ENCODE data around the gene CDC42EP5. TPM values are rescaled to one million over a fixed set of nuclear protein-coding genes. Genes with fewer than 3 reads are reported as not detected.
"Not testable (repeated sequence)": the region's sequence is repeated elsewhere in the genome, so short reads cannot be mapped to it uniquely, and the experiment has no call there.

Gene CDC42EP5
- total and polyA plus RNA-seq, 4 donors: 15.8 to 25.7 (median 21.3) TPM

DNA sequence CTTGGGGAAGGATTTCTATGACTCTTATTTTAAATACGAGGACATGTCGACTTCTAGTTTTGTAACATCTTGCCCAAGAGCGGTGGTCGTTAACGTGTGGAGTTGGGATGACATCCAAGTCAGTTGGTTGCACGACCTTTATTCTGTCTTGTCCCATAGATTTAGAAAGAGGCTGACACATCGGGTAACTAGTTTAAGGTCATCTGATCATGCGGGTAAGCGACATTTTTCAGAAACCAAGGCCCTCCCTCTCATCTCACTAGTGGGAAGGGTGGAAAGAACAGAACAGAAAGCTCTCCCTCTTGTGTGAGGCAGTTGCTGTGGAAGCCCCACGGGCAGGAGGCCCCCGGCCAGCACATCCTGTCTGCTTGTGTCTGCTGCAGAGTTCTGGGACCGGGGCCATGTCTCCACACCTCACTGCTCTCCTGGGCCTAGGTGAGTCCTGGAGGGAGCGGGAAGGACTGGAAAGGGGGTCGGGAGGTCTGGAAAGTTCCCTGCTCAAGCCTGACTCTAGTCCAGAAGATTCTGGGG is 29.5 kb upstream of the CDC42EP5 start, which contains the start of gene LAIR2:
LAIR2 (plus strand) TSS at position 314 of the 531 bp plus-strand sequence; CDS start at position 402, 88 bp downstream.
- H3K27ac ChIP-seq (ENCODE audit: low read depth in 1 of 2, low read length in 1 of 2): no peak within 1 kb of the TSS
- DNase-seq (no peak), ATAC-seq (ENCODE audit: insufficient read depth, low FRiP score) (no peak)
- no peak within 1 kb of the TSS for H3K9ac ChIP-seq (ENCODE audit: insufficient read depth in 1 of 2, low read length in 2 of 2)
- H3K4me1 ChIP-seq (ENCODE audit: control insufficient read depth in 5 of 5, insufficient read depth in 5 of 5, low read length in 5 of 5): no peaks in the 10 kb centered on the region
- peaks cover 0 to 5% (median 0%) of the 10 kb centered on the region in 4 donors for H3K9me3 ChIP-seq (ENCODE audit: control insufficient read depth in 4 of 4, insufficient read depth in 3 of 4, low read length in 3 of 4)
- 37 to 59% methylated on average over 14 of the region's 14 CpGs for WGBS, 2 donors
- no peaks in the 10 kb centered on the region for H3K36me3 ChIP-seq (ENCODE audit: control insufficient read depth in 4 of 4, insufficient read depth in 4 of 4, low read length in 4 of 4)
- H3K27me3 ChIP-seq (ENCODE audit: control insufficient read depth in 3 of 3, insufficient read depth in 3 of 3, low read length in 2 of 3): peaks cover 0 to 3% (median 0%) of the 10 kb centered on the region in 3 donors
- H3K4me3 ChIP-seq: no peak within 1 kb of the TSS
- TF ChIP-seq, protein P1, sequence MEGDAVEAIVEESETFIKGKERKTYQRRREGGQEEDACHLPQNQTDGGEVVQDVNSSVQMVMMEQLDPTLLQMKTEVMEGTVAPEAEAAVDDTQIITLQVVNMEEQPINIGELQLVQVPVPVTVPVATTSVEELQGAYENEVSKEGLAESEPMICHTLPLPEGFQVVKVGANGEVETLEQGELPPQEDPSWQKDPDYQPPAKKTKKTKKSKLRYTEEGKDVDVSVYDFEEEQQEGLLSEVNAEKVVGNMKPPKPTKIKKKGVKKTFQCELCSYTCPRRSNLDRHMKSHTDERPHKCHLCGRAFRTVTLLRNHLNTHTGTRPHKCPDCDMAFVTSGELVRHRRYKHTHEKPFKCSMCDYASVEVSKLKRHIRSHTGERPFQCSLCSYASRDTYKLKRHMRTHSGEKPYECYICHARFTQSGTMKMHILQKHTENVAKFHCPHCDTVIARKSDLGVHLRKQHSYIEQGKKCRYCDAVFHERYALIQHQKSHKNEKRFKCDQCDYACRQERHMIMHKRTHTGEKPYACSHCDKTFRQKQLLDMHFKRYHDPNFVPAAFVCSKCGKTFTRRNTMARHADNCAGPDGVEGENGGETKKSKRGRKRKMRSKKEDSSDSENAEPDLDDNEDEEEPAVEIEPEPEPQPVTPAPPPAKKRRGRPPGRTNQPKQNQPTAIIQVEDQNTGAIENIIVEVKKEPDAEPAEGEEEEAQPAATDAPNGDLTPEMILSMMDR (IDR thresholded peaks at IDR 0.05; ENCODE audit: control extremely low read depth, extremely low read depth): no peak

DNA sequence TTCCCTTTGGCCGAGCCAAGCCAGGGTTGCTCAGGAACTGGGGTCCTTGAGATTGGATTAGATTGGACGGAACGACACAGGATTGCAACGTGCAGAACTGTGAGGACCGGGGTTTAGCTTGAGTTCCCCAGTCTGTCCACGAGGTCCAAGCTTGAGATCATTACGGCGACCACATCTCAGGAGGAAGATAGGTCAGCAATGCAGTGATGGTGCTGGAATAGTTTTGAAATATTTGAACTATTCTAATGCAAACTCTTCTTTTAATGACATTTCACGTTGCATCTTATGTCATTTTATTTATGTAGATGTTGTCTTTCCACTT is 25.3 kb upstream of the CDC42EP5 start:
- H3K27me3 ChIP-seq (ENCODE audit: control insufficient read depth in 3 of 3, insufficient read depth in 3 of 3, low read length in 2 of 3); H3K27ac ChIP-seq (ENCODE audit: low read depth in 1 of 2, low read length in 1 of 2); DNase-seq; H3K4me3 ChIP-seq; H3K9me3 ChIP-seq (ENCODE audit: control insufficient read depth in 4 of 4, insufficient read depth in 3 of 4, low read length in 3 of 4); ATAC-seq (ENCODE audit: insufficient read depth, low FRiP score); H3K9ac ChIP-seq (ENCODE audit: insufficient read depth in 1 of 2, low read length in 2 of 2); H3K4me1 ChIP-seq (ENCODE audit: control insufficient read depth in 5 of 5, insufficient read depth in 5 of 5, low read length in 5 of 5); H3K36me3 ChIP-seq (ENCODE audit: control insufficient read depth in 4 of 4, insufficient read depth in 4 of 4, low read length in 4 of 4): not testable (repeated sequence)
- 72 to 74% methylated on average over 8 to 9 of the region's 9 CpGs for WGBS, 2 donors

DNA sequence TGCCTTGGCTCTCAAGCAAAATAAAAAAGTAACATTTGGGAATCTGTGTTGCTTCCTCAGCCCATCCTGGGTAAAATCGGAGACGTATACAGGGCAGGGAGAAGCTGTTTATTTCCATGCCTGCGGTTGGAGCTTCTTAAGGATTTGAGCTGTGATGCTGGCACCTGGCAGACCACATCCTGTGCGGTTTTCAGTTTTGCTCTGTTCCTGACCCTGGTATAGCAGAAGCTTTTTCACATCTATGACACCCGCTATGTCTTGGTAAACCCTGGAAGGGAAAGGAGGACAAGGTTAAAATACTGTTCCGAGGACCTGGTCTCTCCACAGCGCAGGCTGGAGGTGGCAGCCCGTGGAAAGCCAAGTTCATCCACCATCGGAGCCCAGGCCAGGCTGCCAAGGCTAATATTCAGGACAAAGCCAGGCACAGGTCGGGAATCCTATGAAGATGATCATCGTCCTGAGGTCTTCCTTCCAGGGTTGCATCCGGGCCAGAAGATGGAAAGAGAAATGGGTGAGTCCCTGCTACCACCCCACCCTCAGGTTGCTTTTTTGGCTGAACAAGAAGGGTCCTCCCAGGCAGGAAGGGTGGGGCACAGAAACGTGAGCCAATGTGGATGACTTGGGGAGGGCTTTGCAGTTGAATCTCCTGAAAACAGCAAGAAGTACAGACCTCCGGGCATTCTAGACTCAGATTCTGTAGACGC is 24.8 kb upstream of the CDC42EP5 start:
- H3K27ac ChIP-seq (ENCODE audit: low read depth in 1 of 2, low read length in 1 of 2); H3K4me1 ChIP-seq (ENCODE audit: control insufficient read depth in 5 of 5, insufficient read depth in 5 of 5, low read length in 5 of 5); H3K9ac ChIP-seq (ENCODE audit: insufficient read depth in 1 of 2, low read length in 2 of 2); H3K27me3 ChIP-seq (ENCODE audit: control insufficient read depth in 3 of 3, insufficient read depth in 3 of 3, low read length in 2 of 3); DNase-seq; ATAC-seq (ENCODE audit: insufficient read depth, low FRiP score); H3K4me3 ChIP-seq; H3K36me3 ChIP-seq (ENCODE audit: control insufficient read depth in 4 of 4, insufficient read depth in 4 of 4, low read length in 4 of 4); H3K9me3 ChIP-seq (ENCODE audit: control insufficient read depth in 4 of 4, insufficient read depth in 3 of 4, low read length in 3 of 4): not testable (repeated sequence)
- WGBS, 2 donors: 58 to 64% methylated on average over 7 to 9 of the region's 15 CpGs

DNA sequence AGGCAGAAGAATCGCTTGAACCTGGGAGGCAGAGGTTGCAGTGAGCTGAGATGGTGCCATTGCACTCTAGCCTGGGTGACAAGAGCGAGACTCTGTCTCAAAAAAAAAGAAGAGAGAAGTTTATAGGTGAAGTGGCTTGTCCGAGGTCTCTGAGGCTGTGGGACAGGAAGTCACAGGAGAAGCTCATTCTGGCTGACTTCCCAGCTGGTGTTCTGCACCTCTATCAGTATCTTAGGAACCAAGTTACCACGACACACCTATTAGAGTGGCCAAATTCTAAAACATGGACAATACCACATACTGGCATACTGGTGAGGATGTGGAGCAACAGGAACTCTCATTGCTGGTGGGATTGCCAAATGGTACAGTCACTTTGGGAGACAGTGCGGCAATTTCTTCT is 22.2 kb upstream of the CDC42EP5 start:
- not testable (repeated sequence) for H3K4me3 ChIP-seq; H3K4me1 ChIP-seq (ENCODE audit: control insufficient read depth in 5 of 5, insufficient read depth in 5 of 5, low read length in 5 of 5); H3K27ac ChIP-seq (ENCODE audit: low read depth in 1 of 2, low read length in 1 of 2); H3K9ac ChIP-seq (ENCODE audit: insufficient read depth in 1 of 2, low read length in 2 of 2); ATAC-seq (ENCODE audit: insufficient read depth, low FRiP score); H3K27me3 ChIP-seq (ENCODE audit: control insufficient read depth in 3 of 3, insufficient read depth in 3 of 3, low read length in 2 of 3); H3K36me3 ChIP-seq (ENCODE audit: control insufficient read depth in 4 of 4, insufficient read depth in 4 of 4, low read length in 4 of 4); H3K9me3 ChIP-seq (ENCODE audit: control insufficient read depth in 4 of 4, insufficient read depth in 3 of 4, low read length in 3 of 4); DNase-seq
- WGBS, 2 donors: 47 to 62% methylated on average over 5 of the region's 5 CpGs

DNA sequence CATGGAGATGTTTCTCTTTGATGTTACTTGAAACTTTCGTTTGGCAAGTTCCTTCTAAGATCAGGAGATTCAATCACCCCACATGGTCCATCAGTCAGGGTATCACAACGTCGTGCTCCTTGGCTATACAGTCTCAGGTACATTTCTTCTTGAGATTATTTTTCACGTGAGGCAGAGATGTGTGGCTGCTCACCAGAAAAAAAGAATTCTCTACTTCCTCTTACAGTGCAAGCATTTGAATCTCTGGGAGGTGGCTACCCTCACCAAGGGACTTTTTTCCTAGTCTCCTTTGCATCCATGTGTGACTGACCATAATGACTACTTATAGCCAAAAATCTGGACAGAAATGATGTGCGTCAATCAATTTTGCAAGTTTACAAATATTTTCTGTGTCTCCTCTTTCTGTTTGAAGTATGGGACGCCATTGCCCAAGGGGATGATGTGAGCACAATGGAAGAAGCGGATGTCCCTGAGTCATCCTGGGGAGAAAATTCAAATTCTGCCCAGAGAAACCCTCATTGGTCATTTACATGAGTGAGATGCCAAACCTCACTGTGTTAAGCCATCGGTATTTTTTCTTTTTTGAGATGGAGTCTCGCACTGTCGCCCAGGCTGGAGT is 21.0 kb upstream of the CDC42EP5 start:
- DNase-seq (no peak), ATAC-seq (ENCODE audit: insufficient read depth, low FRiP score) (no peak)
- Histone ChIP-seq H3K27ac (ENCODE audit: low read depth in 1 of 2, low read length in 1 of 2) (no peak overlapping the region), H3K4me3 (no peak overlapping the region), H3K9me3 (ENCODE audit: control insufficient read depth in 4 of 4, insufficient read depth in 3 of 4, low read length in 3 of 4) (peaks cover 0 to 2% (median 0%) of the 10 kb centered on the region in 4 donors), H3K27me3 (ENCODE audit: control insufficient read depth in 3 of 3, insufficient read depth in 3 of 3, low read length in 2 of 3) (no peaks in the 10 kb centered on the region), H3K36me3 (ENCODE audit: control insufficient read depth in 4 of 4, insufficient read depth in 4 of 4, low read length in 4 of 4) (no peaks in the 10 kb centered on the region), H3K4me1 (ENCODE audit: control insufficient read depth in 5 of 5, insufficient read depth in 5 of 5, low read length in 5 of 5) (no peaks in the 10 kb centered on the region), H3K9ac (ENCODE audit: insufficient read depth in 1 of 2, low read length in 2 of 2) (no peak overlapping the region)
- TF ChIP-seq, protein P1 (IDR thresholded peaks at IDR 0.05; ENCODE audit: control extremely low read depth, extremely low read depth): no peak
- WGBS, 2 donors: 72 to 76% methylated on average over 10 of the region's 10 CpGs

DNA sequence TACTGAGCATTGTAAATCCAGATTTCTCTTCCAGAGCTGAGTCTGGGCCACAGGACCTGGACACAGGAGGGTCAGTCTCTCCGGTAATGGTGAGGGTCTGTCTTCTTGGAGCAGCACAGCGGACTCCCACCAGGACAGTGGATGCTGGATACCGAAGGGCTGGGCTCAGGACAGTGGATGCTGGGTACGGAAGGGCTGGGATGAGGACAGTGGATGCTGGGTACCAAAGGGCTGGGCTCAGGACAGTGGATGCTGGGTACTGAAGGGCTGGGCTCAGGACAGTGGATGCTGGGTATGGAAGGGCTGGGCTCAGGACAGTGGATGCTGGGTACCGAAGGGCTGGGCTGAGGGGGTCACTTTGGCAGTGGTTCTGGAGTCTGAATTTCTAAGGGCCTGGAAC is 20.0 kb upstream of the CDC42EP5 start:
- ATAC-seq (ENCODE audit: insufficient read depth, low FRiP score); H3K4me1 ChIP-seq (ENCODE audit: control insufficient read depth in 5 of 5, insufficient read depth in 5 of 5, low read length in 5 of 5): not testable (repeated sequence)
- WGBS, 2 donors: 81 to 94% methylated on average over 5 of the region's 5 CpGs

More for the DNA sequence above, 20.0 kb upstream of the CDC42EP5 start:
- not testable (repeated sequence) for H3K9ac ChIP-seq (ENCODE audit: insufficient read depth in 1 of 2, low read length in 2 of 2); DNase-seq; H3K36me3 ChIP-seq (ENCODE audit: control insufficient read depth in 4 of 4, insufficient read depth in 4 of 4, low read length in 4 of 4); H3K4me3 ChIP-seq; H3K27me3 ChIP-seq (ENCODE audit: control insufficient read depth in 3 of 3, insufficient read depth in 3 of 3, low read length in 2 of 3); H3K27ac ChIP-seq (ENCODE audit: low read depth in 1 of 2, low read length in 1 of 2); H3K9me3 ChIP-seq (ENCODE audit: control insufficient read depth in 4 of 4, insufficient read depth in 3 of 4, low read length in 3 of 4)
